A172 (cell line): ENCODE measurements around the gene PON3. TPM values are rescaled to one million over a fixed set of nuclear protein-coding genes. Genes with fewer than 3 reads are reported as not detected.
A peak's percentile ranks its signal among the peaks of the same experiment; 100 is the strongest.

Experiments
- DNase-seq: peaks from one replicate; pipeline ENCODE4 v3.0.0-alpha.2; 2015; ENCODE audit warnings: low spot score
- total RNA-seq: library from RNA; depleted of rRNA; stranded (reverse); fragments of >200 nt; shearing (Covaris generic); gene quantifications from 2 replicates; pipeline ENCODE4 v1.2.3, GENCODE V29; 2014

The PON3 gene
- total RNA-seq, 1 experiment from 2014 or later: not detected

GRCh38 chr7:95342029-95342428 lies 54.1 kb downstream of the PON3 start:
- no peak for DNase-seq

GRCh38 chr7:95340491-95340890 lies 55.7 kb downstream of the PON3 start:
- DNase-seq: no peak

GRCh38 chr7:95338832-95339231 lies 57.3 kb downstream of the PON3 start:
- no peak for DNase-seq

DNA sequence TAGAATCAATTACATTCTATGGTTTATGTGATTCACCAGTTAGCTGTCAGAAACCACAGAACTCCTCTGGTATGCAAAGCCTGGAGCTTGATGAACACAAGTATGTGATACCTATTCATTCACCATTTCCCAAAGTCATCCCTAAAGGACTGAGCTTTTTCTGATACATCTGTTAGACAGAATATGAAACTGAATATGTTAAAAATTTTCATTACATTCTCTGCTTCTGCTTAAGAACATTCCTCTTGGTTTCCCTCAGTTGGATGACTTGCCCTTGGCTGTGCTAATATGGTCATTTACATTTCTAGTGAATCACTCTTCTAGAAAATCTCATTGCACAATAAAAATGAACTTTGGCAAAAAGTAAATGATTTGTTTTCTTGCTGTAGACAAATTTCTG lies 61.1 kb downstream of the PON3 start:
- DNase-seq: no peak

GRCh38 chr7:95334447-95334846 lies 61.7 kb downstream of the PON3 start:
- DNase-seq: no peak

GRCh38 chr7:95330961-95331337 lies 65.2 kb downstream of the PON3 start:
- no peak for DNase-seq

DNA sequence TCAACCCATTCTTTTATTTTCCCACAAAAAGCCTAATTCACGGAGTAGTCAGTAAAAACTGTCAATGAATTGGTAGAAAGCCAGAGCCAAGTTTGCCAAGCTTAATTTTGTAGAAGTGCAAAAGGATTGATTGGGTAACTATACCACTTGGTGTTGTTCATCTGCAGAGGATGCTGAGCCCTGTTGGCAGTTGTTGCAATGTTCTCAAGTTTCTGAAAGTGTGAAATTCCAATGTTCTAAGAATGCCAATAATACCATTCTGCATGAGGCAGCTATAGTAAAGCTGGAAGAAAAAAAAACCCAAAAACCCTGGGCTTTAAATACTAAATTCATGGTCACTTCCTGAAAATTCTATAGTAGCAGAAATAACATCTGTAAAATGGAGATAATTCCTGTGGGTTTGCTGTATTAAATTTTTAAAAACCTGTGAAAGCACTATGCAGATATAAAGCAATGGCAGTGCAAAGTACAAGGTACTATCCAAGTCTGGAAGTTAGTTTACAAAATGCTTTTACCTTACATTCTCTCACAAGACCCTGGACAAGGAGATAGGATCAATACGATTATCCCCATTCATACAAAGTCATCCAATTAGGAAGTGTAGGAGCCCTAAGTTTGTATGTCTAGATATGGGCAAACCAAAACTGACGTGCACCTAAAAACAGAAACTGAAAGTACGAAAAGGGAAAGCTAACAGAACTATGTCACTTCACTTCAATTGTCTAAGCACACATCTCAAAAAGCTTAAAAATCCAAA lies 65.8 kb downstream of the PON3 start:
- peak; percentile 36 for DNase-seq

- no peak for DNase-seq
Observed at GRCh38 chr7:95327356-95327755, 68.8 kb downstream of the PON3 start.

- DNase-seq: no peak
Observed at GRCh38 chr7:95324431-95324830, 71.7 kb downstream of the PON3 start, which contains the start of gene PON1. Gene PON1, minus strand, starts transcription at chr7:95324532. Its CDS starts 57 bp downstream, at chr7:95324475.

GRCh38 chr7:95323410-95324129 lies 72.6 kb downstream of the PON3 start:
- no peak for DNase-seq

- no peak for DNase-seq
Observed at GRCh38 chr7:95322854-95323253, 73.3 kb downstream of the PON3 start.

- no peak for DNase-seq
Observed at GRCh38 chr7:95322396-95322795, 73.8 kb downstream of the PON3 start.

DNA sequence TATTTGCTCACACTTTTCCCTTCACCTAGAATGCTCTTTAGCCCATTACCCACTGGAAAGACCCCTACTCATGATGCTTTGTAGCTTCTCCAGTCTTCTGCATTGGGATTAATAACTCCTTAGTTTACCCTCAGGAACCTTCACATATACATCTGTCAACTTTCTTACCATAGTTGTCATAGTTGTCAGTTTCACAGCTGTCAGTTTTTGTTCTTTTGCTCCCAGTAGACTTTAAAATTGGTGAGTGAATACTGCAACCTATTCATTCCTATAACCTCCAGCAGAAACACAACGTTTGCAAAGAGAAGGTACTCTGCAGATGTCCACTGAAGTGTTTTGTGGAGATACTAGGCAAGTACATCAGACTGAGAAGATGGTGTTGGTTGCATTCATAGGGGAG lies 74.5 kb downstream of the PON3 start:
- DNase-seq: no peak

DNA sequence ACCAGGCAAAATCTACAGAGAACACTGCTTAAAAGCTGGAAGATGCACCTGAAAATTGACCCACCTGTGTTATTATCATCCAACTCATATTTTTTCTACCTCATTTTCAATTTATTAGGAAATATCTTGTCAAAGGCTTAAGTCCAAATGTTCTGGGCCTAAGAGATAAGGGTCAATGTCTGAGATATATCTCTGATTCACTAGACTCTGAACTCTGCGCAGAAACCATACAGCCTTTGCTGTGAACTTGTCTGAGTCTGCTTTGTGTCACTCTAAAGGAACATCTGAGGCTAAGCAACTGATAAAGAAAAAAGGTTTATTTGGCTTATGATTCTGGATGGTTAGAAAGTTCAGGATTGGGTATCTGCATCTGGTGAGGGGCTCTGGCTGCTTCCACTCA lies 75.5 kb downstream of the PON3 start:
- DNase-seq: no peak

- DNase-seq: no peak
Observed at GRCh38 chr7:95319570-95319969, 76.6 kb downstream of the PON3 start.

- no peak for DNase-seq
Observed at GRCh38 chr7:95318501-95319100, 77.6 kb downstream of the PON3 start.

DNA sequence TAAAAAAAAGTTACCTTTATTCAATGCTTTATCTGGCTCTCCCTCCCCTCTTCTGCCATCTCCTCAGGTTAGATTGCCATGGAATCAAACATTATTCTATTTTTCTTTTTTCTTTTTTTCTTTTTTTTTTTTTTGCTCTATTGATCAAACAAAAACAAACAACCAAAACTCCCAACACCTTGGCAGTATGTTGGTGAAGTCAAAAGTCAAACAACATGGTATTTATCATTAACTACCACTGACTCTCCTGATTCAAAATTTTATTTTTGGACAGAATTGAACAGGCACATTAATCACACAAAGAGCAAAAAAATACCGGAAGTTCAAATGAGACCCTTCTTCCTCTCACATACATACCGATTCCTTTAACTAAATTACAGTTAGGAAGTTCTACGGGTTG lies 78.2 kb downstream of the PON3 start:
- no peak for DNase-seq

DNA sequence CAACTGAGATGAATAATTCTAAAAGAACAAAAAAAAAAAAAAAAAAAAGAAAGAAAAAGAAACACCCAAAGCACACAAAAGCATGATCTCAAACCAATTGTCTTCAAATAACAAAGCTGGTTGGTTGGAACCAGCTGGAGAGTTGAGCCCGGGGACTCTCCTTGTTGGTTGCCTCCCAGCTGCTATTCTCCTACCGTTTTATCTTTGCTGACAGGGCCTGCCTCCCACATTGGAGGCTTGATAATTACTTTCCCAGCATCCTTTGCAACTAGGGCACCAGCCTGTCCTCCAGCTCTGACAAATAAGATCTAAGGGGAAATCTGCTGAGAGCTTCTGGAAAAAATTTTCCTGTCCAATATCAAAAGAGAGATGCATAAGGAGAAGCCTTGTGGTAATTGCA lies 78.6 kb downstream of the PON3 start:
- no peak for DNase-seq

GRCh38 chr7:95316588-95316987 lies 79.6 kb downstream of the PON3 start:
- no peak for DNase-seq

GRCh38 chr7:95312561-95312960 lies 83.6 kb downstream of the PON3 start:
- no peak for DNase-seq

- no peak for DNase-seq
Observed at GRCh38 chr7:95311389-95311788, 84.8 kb downstream of the PON3 start.

DNA sequence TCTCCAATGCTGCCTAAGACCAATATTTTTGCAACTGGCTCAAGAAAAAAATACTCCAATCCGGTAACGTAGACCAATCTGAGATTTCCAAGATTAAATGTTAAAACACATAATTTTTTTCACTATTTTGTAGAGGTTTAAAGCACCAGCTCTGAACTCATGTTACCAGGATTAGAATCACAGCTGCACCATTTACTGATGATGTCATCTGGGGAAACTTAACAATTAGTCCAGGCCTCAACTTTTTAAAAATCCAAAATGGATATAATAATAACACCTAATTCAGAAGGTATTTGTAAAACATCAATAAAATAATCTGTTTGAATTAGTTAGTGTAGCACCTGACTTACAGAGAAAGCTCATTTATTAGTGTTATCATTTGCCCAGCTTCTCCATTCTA lies 86.2 kb downstream of the PON3 start:
- no peak for DNase-seq
